GM20431 (cell line): ENCODE results near the gene P2RX3.

Experiments
- in situ Hi-C: fragments of 300-500 bp; cut with MseI, MboI; formaldehyde crosslinking; loops from one replicate; pipeline ENCODE4 v1.15.0; 2020; ENCODE audit warnings: low sequenced_read_pairs; ENCODE audit not compliant: unreplicated experiment

The P2RX3 gene

DNA sequence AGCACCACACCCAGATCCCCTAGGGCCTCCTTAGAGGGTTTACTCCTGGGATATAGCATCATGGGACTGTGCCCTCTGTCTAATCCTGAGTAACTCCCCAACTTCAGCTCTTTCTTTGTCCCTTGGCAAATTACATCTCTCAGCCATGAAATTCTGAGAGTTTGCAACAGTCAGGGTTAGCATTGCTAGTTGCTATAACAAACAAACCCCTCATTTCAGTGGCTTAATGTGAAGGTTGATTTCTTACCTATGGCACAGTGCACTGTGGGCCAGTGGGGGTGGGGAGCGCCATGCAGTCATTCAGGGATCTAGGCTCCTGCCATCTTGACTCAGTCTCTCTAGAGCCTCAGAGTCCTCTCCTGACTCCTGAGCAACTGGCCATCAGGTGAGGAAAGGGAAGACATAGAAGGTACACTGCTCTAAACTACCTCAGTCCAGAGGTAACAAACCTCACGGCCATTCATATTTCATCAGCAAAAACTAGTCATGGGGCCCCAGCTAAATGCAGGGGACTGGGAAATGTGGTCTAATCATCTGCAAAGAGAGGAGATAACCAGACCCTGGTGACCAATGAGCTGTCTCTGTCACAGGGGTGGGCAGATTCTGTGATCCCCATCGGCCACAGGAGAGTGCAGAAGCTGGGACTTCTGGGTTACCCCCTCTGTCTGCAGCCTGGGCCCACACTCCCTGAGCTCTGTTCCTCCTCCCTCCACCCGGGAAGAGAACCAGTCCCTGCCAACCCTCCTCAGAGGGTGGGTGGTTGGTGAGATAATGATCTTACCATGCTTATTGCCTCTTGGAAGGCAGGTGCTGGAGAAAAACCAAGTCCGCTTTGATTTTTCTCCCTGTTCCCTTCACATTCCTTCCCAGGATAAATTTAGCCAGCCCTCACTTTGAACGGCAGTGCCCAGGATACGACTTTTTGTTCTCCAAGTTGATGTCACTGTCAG, 25.3 kb downstream of the P2RX3 start:
- in situ Hi-C loops = no loop called here

DNA sequence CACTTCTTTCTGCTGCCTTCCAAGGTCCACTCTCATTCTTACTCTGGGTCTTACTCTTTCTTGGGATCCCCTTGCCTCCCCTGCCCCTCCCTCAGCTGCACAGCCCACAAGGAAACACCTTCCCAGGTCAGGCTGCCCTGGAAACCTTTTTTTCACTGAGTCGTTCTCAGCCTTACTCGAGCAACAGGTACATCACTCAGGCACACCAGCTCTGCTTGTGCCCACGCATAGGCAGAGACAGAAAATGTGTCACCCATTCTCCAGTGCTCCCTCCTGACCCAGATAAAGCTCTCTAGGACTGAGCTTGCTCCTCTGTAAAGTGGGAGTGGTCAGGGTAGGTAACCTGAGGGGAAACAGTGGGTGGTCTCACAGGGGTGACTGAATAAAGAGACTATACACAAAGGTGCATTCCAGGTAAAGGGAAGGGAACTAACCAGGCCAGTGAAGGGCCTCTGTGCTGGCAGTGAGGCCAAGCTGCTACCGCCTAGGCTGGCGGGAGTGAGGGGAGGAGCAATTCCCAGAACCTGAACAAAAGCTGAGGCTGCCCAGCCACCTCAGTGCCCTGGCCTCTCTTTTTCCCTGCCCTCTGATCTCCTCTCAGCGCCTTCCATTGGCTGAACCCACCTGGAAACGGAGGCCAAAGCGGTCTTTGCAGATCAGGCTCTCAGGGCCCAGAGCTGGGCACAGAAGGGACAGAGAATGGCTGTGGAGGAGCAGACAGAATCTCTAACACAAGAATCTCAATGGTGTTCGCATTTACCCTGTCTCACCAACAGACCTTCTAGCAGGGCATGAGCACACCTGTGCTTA, 26.9 kb downstream of the P2RX3 start:
- in situ Hi-C loops = no loop called here

DNA sequence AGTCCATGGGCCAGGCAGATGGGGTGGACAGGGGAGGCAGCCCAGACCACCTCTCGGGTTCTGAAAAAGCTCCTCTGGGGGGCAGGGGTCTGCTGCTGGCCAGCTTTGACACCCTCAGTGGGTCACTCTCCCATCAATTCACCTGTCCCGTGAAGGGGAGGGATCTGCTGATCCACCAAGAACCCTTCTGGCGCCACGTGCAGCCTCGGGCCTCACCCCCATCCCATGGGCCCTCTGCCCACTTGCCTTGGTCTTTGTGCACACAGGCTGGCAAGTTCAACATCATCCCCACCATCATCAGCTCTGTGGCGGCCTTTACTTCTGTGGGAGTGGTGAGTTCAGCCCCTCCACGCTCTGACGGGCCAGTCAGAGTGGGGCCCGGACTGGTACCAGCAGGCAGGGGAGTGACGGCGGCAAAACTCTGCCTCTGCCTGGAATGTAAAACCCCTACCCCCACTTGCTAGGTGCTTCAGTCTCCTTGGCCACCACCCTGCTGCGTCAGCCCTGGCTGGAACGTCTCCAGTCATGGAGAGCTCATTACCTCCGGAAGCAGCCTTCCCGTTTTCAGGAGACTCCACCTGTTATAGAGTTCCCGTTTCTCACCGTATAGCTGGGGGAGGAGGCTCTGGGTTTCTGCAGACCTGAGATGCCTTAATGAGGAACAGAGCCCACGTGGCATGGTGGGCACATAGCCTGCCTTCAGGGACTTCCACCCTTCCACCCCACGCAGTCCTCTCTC, 30.1 kb downstream of the P2RX3 start:
- in situ Hi-C loops = no loop called here

DNA sequence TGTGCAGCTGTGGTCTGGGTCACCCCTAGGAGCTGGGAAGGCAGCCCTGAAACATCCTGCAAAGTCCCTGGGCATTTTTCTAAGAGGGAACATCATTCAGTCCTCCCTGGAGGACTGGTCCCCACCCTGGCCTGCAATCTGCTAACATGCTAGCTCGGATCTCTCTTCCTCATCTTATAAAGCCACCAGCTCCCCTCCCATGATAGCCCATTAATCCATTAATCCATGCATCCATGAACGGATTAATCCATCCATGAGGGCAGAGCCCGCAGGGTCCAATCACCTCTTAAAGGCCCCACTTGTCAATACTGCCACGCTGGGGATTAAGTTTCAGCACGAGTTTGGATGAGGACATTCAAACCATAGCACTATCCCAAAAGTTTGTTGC, 30.7 kb downstream of the P2RX3 start:
- in situ Hi-C loops = no loop called here

DNA sequence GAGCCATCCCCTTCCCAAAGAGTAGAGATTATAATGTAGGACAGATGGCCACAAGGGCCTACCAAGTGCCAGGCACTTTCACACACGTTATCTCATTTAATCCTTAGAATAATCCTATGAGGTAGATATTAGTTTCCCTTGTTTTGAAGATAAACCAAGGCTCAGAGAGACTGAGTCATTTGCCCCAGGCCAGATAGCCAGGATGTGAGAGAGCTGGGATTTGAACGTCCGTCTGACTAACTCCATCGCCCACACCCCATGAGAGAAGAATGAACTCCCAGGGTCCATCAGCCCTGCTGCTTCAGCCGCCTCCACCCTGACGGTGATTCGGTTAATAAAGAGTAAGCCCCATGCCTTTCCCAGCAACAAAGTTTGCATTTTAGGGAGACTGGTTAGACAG, 32.1 kb downstream of the P2RX3 start:
- in situ Hi-C loops = no loop called here

DNA sequence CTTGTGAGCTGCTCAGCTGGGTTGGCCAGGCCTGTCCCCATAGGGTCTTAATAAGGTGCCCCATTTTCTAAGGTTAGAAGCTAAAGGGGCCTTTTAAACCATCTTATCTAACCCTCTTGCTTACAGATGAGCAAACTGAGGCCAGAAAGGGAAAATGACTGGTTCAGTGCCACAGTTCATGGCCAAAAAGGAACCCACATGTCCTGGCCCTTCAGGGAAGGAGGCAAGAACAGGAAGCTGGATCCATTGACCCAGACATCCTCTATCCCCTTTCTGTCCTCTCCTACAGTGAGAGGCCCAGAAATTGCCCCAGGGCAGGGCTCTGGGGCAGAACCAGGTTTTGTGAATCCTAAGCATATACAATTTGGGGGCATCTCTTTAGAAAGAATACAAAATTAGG, 32.8 kb downstream of the P2RX3 start:
- in situ Hi-C loops = no loop called here

DNA sequence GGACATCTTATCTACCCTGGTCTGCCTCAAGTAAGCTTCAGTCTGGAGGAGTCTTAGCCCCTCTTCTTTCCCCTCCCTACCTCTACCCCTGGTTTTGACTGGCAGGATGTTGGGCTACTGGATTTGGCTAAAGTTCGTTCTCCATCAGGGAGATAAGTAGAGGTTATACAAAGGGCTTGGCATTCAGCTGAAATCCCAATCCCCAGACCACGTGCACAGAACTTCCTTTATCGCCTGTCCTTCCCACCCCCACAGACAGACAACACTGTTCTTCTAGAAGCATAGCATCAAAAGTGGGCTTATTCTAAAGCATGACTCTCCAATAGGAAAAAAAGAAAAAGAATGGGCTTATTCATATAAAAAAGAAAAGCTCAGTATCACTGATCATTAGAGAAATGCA, 35.0 kb downstream of the P2RX3 start:
- in situ Hi-C loops = no loop called here

DNA sequence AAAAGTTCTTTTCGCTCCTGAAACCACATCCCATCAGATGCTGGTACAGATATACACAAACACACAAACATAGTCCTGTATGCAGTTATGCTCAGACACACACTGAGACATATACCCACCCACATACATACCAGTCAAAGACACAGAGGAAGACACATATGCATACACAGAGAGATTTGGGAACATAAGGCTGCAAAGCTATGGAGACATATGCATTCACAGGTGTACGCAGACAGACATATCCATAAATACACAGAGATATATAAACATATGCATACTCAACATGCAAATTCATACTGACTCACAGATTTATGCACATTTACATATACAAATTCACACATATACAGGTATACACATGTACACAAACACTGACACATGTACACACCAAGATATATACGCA, 36.8 kb downstream of the P2RX3 start:
- in situ Hi-C loops = no loop called here

DNA sequence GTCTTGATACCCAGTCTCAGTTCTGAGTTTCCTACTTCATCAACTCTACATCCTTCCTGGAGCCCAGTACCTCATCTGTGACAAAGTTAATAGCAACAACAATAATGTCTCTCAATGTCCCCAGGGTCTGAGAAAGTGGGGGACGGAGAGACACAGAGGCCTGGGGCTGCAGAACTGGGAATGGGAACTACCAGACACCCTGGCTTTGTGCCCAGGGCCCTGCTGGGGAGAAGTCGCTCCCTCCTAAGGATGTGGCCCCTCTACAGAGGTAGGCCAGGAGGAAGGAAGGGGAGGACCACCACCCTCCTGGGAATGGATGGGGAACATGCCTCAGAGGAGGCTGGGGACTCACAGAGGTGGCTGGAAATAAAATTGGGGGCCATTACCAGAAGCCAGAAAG, 37.3 kb downstream of the P2RX3 start:
- in situ Hi-C loops = no loop called here

DNA sequence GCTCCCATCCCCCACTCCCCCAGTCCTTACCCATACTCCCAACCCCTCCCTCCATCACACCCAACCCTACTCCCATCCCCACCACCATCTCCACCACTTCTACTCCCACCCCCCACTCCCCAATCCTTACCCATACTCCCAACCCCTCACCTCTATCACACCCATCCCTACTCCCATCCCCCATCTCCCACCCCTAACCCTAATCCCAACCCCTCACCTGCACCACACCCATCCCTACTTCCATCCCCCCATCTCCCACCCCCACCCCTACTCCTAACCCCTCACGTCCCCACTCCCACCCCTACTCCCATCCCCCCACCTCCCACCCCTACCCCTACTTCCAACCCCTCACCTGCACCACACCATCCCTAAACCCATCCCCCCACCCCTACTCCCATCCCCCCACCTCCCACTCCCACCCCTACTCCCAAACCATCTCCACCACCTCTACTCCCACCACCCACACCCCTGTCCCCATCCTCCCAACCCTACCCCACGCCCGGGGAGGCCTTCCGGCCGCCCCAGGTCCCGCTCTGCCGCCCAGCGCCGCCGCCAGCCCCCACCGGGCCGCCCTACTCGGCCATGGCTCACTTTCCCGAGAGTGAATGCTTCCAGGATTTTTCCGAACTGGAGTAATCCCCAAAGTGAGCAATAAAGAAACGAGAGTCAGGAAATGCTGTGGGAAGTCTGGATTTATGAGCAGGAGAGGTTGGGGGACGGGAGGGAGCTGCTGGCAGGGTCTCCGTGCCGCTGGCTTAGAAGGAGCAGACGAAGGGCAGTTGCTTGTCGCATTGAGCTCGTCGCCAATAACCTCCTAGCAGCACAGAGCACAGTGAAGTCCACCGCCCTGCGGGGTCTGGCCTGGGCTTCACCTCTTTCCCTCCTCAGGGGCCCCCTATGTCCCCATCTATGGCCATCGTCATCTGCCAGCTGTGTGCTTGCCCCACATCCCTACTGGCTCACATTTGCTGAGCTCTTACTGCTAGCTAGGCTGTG, 38.2 kb downstream of the P2RX3 start:
- in situ Hi-C loops = no loop called here

DNA sequence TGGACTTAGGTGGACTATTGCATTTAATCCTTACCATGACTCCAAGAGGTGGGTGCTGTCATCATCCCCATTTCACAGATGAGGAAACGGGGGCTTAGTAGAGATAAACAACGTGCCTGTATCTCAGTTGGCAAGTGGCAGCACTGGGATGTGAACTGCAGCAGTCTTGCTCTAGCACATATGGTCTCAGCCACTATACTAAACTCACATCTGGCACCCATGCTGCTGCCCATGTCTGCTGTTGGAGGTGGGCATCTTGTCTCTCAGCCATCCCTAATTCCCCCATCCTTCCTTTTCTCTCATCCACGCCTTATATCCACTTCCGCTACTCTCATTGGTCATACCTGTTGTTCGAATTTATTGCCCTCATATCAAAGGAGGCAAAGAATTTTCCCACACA, 39.0 kb downstream of the P2RX3 start:
- in situ Hi-C loops = no loop called here

DNA sequence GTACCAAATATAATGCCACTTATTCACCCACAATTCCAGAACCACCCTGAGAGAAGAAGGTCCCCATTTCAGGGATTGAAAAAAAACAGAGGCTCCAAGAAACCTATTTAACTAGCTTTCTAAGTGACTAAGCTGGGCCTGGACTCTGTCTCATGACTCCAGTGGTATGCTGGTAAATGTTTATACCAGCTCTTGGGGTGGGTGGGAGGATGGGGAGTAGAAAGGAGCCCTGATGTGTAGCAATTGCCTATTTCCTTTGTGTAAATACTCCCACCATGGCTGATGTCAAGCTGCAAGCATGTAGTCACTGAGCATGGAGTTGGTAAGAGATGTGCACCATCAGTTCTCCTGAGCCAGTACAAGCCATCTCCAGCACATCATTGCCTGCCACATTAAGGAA, 40.0 kb downstream of the P2RX3 start:
- in situ Hi-C loops = no loop called here

DNA sequence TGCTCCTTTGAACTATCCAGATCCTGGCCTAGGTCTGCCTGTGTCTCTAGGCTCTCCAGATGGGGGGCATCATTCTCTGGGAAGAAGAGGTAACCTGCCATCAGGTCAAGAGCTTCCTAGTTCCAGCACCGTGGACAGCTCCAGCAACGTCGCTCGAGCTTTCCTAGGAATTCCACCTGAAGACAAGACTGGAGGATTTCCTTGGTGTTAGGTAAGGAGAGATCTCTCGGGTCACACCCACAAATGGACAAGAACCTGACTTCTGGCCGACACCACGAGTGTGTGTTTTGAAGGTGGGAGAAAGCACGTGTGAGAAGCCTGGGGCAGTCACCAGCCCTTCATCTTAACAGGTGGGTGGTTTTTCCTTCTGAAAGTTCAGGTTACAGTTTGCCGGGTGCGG, 41.6 kb downstream of the P2RX3 start:
- in situ Hi-C loops = no loop called here

DNA sequence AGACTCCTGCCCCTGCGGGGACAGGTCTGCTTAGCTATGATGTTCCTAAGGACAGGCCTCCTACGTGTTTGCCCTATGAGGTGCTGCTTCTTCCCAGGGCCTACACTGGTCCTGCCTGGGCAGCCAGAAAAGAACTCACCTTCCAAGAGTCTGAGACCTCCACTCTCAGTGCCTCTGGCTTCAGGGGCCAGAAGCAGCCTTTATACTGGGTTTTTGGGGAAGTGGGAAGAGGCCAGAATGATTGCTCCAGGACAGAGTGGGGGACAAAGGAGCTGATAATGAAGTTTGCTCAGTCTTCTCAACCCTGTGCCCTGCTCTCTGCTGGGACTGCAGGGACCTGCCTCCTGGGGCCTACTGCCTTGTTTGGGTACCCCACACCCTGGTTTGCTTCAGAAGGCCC, 42.8 kb downstream of the P2RX3 start, which contains the start of gene PRG3:
PRG3 (minus strand) TSS at position 176 of the 400 bp plus-strand sequence. CDS start 442 bp downstream, outside the sequence.
- in situ Hi-C loops = no loop called here

DNA sequence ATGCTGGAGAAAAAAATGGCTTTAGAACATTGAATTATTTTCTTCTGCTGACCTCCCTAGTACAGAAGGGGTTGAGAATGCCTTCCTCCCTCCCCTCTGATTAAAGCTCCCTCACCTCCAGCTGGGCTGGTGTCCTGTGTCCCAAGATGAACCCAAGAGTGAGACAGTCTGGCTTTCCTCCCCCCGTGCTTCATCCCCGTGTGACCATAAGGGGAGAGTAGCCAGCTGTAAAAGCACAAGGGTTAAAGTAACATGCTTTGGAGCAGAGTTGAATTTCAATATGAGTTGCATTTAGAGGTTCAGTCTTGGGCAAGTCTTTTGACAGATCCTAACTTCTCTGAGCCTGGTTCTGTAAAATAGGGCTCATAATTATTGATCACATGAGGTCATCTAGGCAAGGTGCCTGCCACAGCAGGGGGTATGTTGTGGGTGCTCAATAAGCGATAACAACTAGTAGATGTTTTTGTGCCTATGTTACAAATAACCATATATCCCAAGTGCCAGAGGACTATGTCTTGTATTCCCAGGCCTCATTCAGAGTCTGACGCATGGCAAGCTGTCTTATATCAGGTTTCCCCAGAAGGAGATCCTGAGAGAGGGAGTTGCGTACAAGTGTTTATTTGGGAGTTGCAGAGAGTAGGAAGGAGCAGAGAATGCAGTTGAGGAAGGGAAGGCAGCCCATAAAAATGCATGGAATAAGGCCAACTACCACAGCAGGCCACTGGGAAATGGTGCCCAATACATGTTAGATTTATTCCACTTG, 48.2 kb downstream of the P2RX3 start:
- in situ Hi-C loops = no loop called here

DNA sequence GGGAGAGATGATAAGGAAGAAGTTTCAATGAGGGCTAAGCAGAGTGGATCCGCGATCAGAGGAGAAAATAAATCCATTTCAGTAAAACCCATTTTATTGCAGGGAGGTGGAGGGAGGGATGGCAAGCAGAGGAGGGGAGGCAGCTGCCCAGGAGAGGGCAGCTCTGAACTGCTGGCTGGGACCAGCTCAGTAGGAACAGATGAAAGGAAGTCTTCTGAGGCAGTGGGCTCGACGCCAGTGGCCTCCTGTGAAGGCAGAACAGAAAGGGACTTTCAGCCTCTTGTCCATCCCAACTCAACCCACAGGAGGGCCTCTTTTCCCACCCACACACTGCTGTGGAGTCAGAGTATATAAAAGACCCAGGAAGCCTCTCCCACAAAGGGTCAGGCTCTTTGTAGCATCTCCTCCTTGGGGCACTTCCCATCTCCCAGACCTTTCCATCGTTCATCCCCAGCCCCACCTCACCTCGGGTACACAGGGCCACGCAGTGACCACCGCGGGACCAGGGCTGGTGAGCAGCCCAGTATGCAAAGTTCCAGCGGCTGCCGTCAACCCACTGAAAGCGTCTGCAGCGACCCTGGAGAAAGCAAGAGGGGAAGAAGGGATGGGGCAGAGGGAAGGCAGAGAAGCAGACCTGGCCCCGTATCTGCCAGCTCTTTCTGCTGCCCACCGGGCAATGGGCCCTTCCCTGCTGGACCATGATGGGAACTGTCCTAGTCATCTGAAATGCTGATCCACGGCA, 49.3 kb downstream of the P2RX3 start:
- in situ Hi-C loops = no loop called here

DNA sequence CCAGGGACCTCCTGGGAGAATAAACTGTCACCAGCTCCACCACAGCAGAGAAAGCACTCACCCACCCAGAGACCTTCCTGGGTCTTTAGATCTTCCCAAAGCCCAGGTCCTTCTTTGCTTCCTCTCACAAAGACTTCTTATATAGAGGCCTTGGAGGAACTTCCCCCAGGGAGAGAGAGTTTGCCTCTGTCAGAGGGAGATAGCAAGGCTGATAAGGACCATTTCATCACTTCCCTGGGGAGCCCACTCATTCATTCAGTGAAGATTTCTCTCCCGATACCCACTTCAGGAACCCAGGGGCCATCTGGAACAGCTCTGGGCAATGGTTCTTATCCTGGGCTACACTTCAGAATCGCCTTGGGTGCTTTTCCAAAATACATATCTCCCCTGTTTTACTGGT, 52.4 kb downstream of the P2RX3 start, which contains the start of gene PRG2:
PRG2 (minus strand) TSS at position 116 of the 400 bp plus-strand sequence. CDS start 706 bp downstream, outside the sequence.
- in situ Hi-C loops = no loop called here

DNA sequence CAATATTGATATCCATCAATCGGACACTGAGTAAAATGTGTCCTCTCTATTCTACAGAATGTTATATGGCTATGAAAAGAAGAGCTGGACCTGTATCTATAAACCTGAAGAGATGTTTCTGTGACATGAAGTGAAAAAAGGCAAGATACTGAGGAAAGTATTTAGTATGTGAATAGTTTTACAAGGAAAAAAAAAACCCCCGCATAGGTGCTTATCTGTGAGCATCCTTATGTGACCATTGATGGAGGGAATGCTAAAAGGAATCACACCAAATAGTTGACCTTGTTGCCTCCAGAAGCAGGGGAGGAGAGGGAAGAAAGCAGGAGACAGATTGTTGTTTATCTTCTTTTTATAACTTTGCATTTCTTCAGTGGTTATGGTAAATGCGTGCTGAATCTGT, 53.0 kb downstream of the P2RX3 start:
- in situ Hi-C loops = no loop called here
